Duodenal mucosa (tissue), 2 donors: Measurements from ENCODE around the gene RAP1GAP.

Source experiments
- H3K27ac ChIP-seq: one replicate; pipeline ENCODE4 v1.7.0; 2013; ENCODE audit warnings: low read depth, low read length
- H3K27me3 ChIP-seq, 2 donors: one replicate each; pipeline ENCODE4 v1.7.0; 2013; ENCODE audit warnings: low read length in 2 of 2, control low read depth in 1 of 2; ENCODE audit not compliant: insufficient read depth in 2 of 2, control insufficient read depth in 1 of 2
- H3K36me3 ChIP-seq, 2 donors: one replicate each; pipeline ENCODE4 v1.7.0; 2013; ENCODE audit warnings: low read length in 2 of 2, control low read depth in 1 of 2; ENCODE audit not compliant: insufficient read depth in 2 of 2, control insufficient read depth in 1 of 2
- H3K4me1 ChIP-seq, 2 donors: one replicate each; pipeline ENCODE4 v1.7.0; 2013; ENCODE audit warnings: low read length in 2 of 2, control low read depth in 1 of 2; ENCODE audit not compliant: insufficient read depth in 2 of 2, control insufficient read depth in 1 of 2
- H3K4me3 ChIP-seq, 2 donors: one replicate each; pipeline ENCODE4 v1.7.0; 2013; ENCODE audit warnings: low read length in 2 of 2, low read depth in 1 of 2
- H3K9ac ChIP-seq, 2 donors: one replicate each; pipeline ENCODE4 v1.7.0; 2013; ENCODE audit warnings: low read length in 2 of 2, low read depth in 1 of 2
- H3K9me3 ChIP-seq, 2 donors: one replicate each; pipeline ENCODE4 v1.7.0; 2013; ENCODE audit warnings: low read length in 2 of 2, control low read depth in 1 of 2; ENCODE audit not compliant: control insufficient read depth in 1 of 2

RAP1GAP gene

GRCh38 chr1:21610027-21610426, 59.1 kb downstream of the RAP1GAP start:
- no peak overlapping the region for H3K27ac ChIP-seq
- H3K4me1 ChIP-seq: peaks cover 18 to 20% of the 10 kb centered on the region in 2 donors
- H3K36me3 ChIP-seq: peaks cover 0 to 7% of the 10 kb centered on the region in 2 donors
- no peaks in the 10 kb centered on the region for H3K27me3 ChIP-seq
- H3K9ac ChIP-seq: no peak overlapping the region
- H3K4me3 ChIP-seq: no peak overlapping the region
- no peaks in the 10 kb centered on the region for H3K9me3 ChIP-seq

DNA sequence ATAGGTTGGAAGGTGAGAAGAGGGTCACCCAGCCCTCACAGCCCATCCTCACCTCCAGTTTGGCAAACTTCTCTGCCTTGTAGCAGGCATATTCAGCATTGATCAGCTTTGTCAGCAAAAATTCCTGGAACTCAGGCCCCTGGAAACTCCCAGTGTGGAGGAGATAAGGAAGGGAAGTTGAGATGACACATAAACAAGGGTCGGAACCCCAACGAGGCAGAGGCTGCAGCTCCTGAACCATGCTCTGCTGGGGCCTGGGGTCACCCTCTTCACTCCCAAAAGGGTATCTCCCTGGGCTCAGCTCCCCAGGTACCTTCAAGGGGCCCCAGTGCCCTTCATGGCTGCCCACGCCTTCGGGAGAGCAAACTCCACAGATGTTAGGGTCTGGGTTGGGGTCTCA, 60.4 kb downstream of the RAP1GAP start:
- peaks cover 6 to 8% of the 10 kb centered on the region in 2 donors for H3K4me1 ChIP-seq
- no peaks in the 10 kb centered on the region for H3K9me3 ChIP-seq
- peaks cover 0 to 7% of the 10 kb centered on the region in 2 donors for H3K36me3 ChIP-seq
- H3K9ac ChIP-seq: no peak overlapping the region
- no peak overlapping the region for H3K27ac ChIP-seq
- no peaks in the 10 kb centered on the region for H3K27me3 ChIP-seq
- H3K4me3 ChIP-seq: no peak overlapping the region

DNA sequence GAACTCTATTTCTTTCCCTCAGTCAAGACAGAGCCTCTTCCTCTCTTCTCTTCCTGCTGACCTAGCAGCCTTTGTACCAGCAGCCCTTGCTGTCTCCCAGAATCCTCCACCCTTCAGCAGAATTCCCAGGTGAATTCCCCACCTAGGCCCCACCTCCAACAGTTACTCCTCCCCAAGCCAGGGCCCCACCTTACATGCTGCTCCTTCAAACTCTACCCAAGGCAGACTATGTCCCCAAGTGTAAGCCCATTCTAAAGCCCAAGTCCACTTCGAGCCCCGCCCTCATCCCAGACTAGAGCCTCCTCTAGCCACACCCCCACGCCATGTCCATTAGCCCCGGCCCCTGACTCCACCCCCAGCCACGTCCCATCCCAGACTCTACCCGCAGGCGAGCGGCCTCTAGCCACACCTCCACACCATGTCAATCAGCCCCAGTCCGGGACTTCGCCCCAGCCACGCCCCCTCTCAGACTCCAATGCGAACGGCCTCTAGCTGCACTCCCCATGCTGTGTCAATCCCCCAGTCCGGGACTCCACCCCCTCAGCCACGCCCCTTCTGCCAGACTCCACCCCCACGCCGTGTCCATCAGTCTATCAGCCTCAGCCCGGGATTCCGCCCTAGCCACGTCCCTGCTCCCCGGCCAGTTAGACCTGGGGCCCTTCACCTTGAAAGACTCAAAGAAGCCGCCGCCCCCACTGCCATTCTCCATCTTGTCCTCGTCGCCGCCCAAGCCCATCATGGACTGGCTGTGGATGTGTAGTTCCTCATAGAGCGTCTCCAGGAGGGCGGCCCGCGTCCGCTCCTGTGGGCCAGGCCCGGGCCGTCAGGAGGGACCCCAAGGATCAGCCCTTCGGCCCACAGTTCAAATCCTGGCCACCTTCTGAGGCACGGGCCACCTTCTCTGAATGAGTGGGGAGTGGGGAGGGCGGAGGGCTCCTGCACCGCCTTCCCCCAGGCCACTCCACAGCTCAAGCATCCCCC, 61.3 kb downstream of the RAP1GAP start:
- H3K4me1 ChIP-seq: peaks cover 5 to 6% of the 10 kb centered on the region in 2 donors
- peak overlapping the region in 1 of 2 donors; percentile 6 for H3K4me3 ChIP-seq
- H3K27me3 ChIP-seq: no peaks in the 10 kb centered on the region
- H3K36me3 ChIP-seq: no peaks in the 10 kb centered on the region
- peak overlapping the region in 1 of 2 donors; percentile 12 for H3K9ac ChIP-seq
- no peak overlapping the region for H3K27ac ChIP-seq
- H3K9me3 ChIP-seq: no peaks in the 10 kb centered on the region

DNA sequence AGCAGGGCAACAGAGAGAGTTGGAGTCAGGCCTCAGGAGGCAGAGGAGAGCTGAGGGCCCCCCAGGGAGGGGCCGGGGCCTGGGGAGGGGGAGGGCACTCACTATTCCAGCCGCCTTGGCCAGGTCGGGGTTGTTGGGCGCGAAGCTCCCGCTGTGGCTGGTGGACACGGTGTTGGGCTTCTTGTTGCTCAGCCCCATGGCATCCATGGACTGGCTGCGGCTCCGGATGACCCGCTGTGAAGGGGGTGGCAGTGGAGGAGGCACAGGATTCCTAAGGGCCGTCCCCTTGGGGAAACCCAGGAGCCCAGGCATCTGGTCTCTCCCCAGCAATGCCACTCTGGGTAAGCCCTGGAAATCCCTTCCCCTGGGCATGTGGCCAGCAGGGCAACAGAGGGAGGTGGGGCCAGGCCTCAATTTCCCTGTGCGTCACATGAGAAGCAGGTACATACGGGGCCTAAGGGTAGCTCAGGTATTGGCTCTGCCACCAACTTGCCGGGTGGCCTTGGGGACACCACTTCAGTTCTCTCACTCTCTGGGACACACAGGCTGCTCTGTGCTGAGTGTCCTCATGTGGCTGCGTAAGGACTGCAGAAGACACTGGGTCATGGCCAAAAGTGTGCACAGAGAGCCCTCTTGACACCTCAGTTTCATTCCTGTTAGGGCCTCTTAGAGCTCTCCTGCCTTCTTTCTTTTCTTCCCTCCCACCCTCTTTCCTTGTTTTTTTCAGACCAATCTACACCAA, 63.0 kb downstream of the RAP1GAP start:
- peaks cover 5 to 6% of the 10 kb centered on the region in 2 donors for H3K4me1 ChIP-seq
- H3K27ac ChIP-seq: no peak overlapping the region
- no peaks in the 10 kb centered on the region for H3K36me3 ChIP-seq
- H3K9me3 ChIP-seq: no peaks in the 10 kb centered on the region
- no peak overlapping the region for H3K9ac ChIP-seq
- H3K4me3 ChIP-seq: no peak overlapping the region
- no peaks in the 10 kb centered on the region for H3K27me3 ChIP-seq

GRCh38 chr1:21605012-21605715, 64.0 kb downstream of the RAP1GAP start:
- Histone ChIP-seq H3K4me3 (no peak overlapping the region), H3K27ac (no peak overlapping the region), H3K9me3 (no peaks in the 10 kb centered on the region), H3K4me1 (peaks cover 5 to 6% of the 10 kb centered on the region in 2 donors), H3K9ac (no peak overlapping the region), H3K36me3 (no peaks in the 10 kb centered on the region), H3K27me3 (no peaks in the 10 kb centered on the region)

- H3K27me3 ChIP-seq: no peaks in the 10 kb centered on the region
- no peak overlapping the region for H3K27ac ChIP-seq
- peaks cover 5 to 6% of the 10 kb centered on the region in 2 donors for H3K4me1 ChIP-seq
- H3K9ac ChIP-seq: no peak overlapping the region
- no peaks in the 10 kb centered on the region for H3K36me3 ChIP-seq
- H3K9me3 ChIP-seq: no peaks in the 10 kb centered on the region
- H3K4me3 ChIP-seq: no peak overlapping the region
Observed at GRCh38 chr1:21604208-21604957, 64.8 kb downstream of the RAP1GAP start.

DNA sequence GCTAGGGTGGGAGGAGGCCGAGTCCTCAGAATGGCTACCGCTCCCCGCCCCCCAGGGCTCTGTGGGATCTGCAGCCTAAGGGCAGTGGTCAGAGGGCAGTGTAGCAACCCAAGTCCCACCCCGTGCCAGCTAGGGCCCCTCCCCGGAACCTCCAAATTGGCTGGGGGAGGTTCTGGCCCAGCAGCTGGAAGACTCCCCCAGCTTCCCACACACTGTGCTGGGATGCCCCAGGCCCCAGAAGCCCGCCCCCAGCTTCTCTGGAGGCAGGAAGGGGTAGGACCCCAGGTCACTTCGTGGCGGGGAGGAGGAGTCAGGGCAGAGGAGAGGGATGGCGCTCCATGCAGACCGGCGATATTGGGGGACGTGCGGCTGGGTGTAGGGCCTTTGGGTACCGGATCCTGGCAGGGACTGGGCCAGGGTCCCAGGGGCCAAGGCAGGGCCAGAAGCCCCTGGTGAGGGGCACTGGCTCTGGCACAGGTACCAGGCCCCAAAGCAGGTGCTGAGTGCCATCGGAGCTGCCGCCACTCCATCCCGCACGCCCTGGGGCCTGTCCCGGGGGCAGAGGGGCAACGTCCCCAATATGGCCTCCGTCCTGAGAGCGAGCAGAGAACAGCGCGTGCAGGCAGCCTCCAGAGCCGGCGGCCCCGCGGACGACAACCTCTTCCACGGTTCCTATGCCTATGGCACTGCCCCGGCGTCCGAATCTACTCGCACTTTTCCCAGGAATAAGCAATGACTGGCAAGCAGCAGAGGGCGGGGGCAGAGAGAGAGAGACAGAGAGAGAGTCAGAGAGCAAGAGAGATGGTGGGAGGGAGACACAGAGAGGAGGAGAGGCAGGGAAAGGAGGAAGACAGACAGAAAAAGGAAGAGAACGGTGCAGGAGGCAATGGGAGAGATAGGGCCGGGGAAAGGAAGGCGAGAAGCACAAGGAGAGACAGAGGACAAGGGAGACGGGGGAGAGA, 65.7 kb downstream of the RAP1GAP start:
- peaks cover 5 to 6% of the 10 kb centered on the region in 2 donors for H3K4me1 ChIP-seq
- H3K36me3 ChIP-seq: no peaks in the 10 kb centered on the region
- H3K9me3 ChIP-seq: no peaks in the 10 kb centered on the region
- H3K27ac ChIP-seq: no peak overlapping the region
- H3K27me3 ChIP-seq: no peaks in the 10 kb centered on the region
- no peak overlapping the region for H3K9ac ChIP-seq
- H3K4me3 ChIP-seq: no peak overlapping the region

DNA sequence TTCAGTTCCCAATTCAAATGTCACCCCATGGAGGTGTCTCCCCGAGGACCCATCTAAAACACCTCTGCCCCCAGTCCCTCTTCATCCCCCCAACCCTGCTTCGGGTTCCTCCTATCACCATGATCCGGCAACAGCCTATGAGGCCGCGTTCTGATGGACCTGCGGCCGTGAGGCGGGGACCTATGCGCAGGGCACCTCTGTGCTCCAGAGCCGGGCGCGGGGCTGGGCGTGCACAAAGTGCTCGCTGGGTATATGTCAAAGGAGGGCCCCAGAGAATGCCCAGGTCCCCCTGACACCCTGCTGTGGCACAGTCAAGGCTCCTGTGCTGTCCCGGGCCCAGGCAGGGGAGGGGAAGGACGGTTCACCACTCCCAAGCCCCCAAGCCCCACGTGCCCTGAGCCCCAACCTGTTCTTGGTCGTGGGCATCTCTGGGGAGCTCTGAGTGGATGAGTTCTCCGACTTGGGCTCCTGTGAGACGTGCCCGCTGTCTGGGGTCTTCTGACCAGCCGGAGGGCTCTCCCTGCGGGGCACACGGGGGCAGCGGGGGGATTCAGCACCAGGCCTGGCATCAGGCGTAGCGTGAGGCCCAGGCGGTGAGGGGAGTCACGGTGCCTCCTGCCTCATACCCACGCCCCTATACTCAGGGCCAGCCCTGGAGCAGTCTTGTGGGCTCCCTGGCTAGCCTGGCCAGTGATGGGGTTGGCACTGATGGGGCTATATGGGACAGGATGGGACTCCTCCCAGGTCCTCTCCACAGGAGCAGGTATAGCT, 67.7 kb downstream of the RAP1GAP start:
- H3K27ac ChIP-seq: no peak overlapping the region
- no peaks in the 10 kb centered on the region for H3K27me3 ChIP-seq
- H3K9ac ChIP-seq: no peak overlapping the region
- no peaks in the 10 kb centered on the region for H3K9me3 ChIP-seq
- no peaks in the 10 kb centered on the region for H3K4me1 ChIP-seq
- no peak overlapping the region for H3K4me3 ChIP-seq
- no peaks in the 10 kb centered on the region for H3K36me3 ChIP-seq
